ENCODE data around the gene HOXA3. TPM values are rescaled to one million over a fixed set of nuclear protein-coding genes. Genes with fewer than 3 reads are reported as not detected.

HOXA3 gene
- total and polyA plus RNA-seq, 2 of the 13 experiments (the other 11 are each of a cell fraction or from before 2014, with no cell fraction given) = 2.9 to 4.6 TPM

DNA sequence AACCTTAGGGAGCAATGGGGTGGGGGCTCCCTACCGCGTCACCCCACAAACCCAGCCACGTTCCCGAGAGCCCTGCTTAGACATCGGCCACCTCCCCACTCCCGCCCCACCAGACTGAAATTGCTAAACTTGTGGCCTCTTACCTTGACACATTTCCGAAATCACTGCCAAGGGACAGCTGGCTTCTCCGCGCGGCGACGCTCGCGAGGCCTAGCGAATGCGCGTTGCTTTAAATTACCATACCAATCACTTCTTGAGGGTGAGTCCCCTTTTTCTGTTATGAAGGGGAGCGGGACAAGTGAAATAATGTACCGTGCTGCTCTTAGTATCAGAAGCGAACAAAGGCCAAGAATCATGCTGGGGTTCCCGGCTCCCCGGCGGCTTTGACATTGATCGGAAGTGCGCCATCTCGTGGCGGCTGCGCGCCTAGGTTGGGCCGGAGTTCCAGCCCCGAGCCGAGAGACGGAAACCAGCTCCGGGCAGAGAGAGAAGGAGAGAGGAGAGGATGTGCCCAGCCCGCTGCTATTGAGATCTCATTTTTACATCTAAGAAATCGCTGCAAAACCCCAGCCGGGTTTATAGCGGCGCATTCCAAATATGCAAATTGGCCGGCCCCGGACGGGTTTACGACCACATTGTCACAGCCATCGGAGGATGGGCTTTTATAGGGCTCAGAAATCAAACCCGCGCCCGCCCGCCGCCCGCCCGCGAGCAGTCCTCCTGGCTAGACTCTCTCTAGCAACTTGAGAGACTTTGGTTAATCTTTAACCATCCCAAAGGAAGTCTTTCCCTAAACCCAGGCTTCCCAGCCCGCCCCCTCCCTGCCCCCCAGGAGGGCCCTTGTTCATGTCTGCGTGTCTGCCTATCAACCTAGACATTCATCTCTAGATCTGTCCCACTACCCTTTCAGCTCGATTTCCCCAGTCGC is 27.4 kb upstream of the HOXA3 start (continued):
- TF ChIP-seq, protein P1, sequence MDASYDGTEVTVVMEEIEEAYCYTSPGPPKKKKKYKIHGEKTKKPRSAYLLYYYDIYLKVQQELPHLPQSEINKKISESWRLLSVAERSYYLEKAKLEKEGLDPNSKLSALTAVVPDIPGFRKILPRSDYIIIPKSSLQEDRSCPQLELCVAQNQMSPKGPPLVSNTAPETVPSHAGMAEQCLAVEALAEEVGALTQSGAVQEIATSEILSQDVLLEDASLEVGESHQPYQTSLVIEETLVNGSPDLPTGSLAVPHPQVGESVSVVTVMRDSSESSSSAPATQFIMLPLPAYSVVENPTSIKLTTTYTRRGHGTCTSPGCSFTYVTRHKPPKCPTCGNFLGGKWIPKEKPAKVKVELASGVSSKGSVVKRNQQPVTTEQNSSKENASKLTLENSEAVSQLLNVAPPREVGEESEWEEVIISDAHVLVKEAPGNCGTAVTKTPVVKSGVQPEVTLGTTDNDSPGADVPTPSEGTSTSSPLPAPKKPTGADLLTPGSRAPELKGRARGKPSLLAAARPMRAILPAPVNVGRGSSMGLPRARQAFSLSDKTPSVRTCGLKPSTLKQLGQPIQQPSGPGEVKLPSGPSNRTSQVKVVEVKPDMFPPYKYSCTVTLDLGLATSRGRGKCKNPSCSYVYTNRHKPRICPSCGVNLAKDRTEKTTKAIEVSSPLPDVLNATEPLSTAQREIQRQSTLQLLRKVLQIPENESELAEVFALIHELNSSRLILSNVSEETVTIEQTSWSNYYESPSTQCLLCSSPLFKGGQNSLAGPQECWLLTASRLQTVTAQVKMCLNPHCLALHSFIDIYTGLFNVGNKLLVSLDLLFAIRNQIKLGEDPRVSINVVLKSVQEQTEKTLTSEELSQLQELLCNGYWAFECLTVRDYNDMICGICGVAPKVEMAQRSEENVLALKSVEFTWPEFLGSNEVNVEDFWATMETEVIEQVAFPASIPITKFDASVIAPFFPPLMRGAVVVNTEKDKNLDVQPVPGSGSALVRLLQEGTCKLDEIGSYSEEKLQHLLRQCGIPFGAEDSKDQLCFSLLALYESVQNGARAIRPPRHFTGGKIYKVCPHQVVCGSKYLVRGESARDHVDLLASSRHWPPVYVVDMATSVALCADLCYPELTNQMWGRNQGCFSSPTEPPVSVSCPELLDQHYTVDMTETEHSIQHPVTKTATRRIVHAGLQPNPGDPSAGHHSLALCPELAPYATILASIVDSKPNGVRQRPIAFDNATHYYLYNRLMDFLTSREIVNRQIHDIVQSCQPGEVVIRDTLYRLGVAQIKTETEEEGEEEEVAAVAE (CRISPR knock-in tag; IDR thresholded peaks at IDR 0.05; ENCODE audit: borderline replicate concordance) = no peak
- TF ChIP-seq KDM5B (CRISPR knock-in tag; IDR thresholded peaks at IDR 0.05; ENCODE audit: borderline replicate concordance) = peak; percentile 50; the same call in 1 of the 2 replicates
- TF ChIP-seq PCBP2 (optimal IDR thresholded peaks at IDR 0.05; ENCODE audit: low read depth, low read length, poor library complexity, severe bottlenecking) = no peak
- no peak for TF ChIP-seq BRD4 (CRISPR knock-in tag; IDR thresholded peaks at IDR 0.05)
- no peak for TF ChIP-seq ZNF530 (CRISPR knock-in tag; IDR thresholded peaks at IDR 0.05; ENCODE audit: low read depth)
- no peak for TF ChIP-seq ATRX (CRISPR knock-in tag; IDR thresholded peaks at IDR 0.05; ENCODE audit: borderline replicate concordance)
- no peak for TF ChIP-seq TARDBP (CRISPR knock-in tag; IDR thresholded peaks at IDR 0.05)
- no peak for TF ChIP-seq ZNF468 (CRISPR knock-in tag; IDR thresholded peaks at IDR 0.05)
- no peak for TF ChIP-seq RBAK (CRISPR knock-in tag; IDR thresholded peaks at IDR 0.05)
- TF ChIP-seq, protein P2, sequence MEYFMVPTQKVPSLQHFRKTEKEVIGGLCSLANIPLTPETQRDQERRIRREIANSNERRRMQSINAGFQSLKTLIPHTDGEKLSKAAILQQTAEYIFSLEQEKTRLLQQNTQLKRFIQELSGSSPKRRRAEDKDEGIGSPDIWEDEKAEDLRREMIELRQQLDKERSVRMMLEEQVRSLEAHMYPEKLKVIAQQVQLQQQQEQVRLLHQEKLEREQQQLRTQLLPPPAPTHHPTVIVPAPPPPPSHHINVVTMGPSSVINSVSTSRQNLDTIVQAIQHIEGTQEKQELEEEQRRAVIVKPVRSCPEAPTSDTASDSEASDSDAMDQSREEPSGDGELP (IDR thresholded peaks at IDR 0.05; ENCODE audit: borderline replicate concordance, low read depth) = no peak
- TF ChIP-seq GATAD2A (CRISPR knock-in tag; IDR thresholded peaks at IDR 0.05) = no peak
- no peak for TF ChIP-seq MAFK (conservative IDR thresholded peaks at IDR 0.05 in 1 of 2, IDR thresholded peaks at IDR 0.05 in 1 of 2; ENCODE audit: low read length in 2 of 2)
- no peak for TF ChIP-seq CENPX (CRISPR knock-in tag; IDR thresholded peaks at IDR 0.05)
- no peak for TF ChIP-seq STAT5B (CRISPR knock-in tag; IDR thresholded peaks at IDR 0.05)
- TF ChIP-seq, protein P3, sequence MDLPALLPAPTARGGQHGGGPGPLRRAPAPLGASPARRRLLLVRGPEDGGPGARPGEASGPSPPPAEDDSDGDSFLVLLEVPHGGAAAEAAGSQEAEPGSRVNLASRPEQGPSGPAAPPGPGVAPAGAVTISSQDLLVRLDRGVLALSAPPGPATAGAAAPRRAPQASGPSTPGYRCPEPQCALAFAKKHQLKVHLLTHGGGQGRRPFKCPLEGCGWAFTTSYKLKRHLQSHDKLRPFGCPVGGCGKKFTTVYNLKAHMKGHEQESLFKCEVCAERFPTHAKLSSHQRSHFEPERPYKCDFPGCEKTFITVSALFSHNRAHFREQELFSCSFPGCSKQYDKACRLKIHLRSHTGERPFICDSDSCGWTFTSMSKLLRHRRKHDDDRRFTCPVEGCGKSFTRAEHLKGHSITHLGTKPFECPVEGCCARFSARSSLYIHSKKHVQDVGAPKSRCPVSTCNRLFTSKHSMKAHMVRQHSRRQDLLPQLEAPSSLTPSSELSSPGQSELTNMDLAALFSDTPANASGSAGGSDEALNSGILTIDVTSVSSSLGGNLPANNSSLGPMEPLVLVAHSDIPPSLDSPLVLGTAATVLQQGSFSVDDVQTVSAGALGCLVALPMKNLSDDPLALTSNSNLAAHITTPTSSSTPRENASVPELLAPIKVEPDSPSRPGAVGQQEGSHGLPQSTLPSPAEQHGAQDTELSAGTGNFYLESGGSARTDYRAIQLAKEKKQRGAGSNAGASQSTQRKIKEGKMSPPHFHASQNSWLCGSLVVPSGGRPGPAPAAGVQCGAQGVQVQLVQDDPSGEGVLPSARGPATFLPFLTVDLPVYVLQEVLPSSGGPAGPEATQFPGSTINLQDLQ (CRISPR knock-in tag; IDR thresholded peaks at IDR 0.05) = no peak
- TF ChIP-seq ZNF550 (CRISPR knock-in tag; IDR thresholded peaks at IDR 0.05; ENCODE audit: borderline replicate concordance) = no peak
- TF ChIP-seq, protein P4, sequence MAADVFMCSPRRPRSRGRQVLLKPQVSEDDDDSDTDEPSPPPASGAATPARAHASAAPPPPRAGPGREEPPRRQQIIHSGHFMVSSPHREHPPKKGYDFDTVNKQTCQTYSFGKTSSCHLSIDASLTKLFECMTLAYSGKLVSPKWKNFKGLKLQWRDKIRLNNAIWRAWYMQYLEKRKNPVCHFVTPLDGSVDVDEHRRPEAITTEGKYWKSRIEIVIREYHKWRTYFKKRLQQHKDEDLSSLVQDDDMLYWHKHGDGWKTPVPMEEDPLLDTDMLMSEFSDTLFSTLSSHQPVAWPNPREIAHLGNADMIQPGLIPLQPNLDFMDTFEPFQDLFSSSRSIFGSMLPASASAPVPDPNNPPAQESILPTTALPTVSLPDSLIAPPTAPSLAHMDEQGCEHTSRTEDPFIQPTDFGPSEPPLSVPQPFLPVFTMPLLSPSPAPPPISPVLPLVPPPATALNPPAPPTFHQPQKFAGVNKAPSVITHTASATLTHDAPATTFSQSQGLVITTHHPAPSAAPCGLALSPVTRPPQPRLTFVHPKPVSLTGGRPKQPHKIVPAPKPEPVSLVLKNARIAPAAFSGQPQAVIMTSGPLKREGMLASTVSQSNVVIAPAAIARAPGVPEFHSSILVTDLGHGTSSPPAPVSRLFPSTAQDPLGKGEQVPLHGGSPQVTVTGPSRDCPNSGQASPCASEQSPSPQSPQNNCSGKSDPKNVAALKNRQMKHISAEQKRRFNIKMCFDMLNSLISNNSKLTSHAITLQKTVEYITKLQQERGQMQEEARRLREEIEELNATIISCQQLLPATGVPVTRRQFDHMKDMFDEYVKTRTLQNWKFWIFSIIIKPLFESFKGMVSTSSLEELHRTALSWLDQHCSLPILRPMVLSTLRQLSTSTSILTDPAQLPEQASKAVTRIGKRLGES (CRISPR knock-in tag; IDR thresholded peaks at IDR 0.05; ENCODE audit: borderline replicate concordance) = no peak
- no peak for TF ChIP-seq MATR3 (CRISPR knock-in tag; IDR thresholded peaks at IDR 0.05)

Measured in HepG2 (cell line).